HCT116 (cell line): Measurements from ENCODE around the gene ACD. TPM values are rescaled to one million over a fixed set of nuclear protein-coding genes. Genes with fewer than 3 reads are reported as not detected.

Experiments
- ATAC-seq: fragments of 200-7000 bp; cut with Tn5 transposase; 2 replicates; pipeline ENCODE4 v1.9.1; 2020; ENCODE audit warnings: mild to moderate bottlenecking, moderate library complexity
- BruUV-seq: library from RNA; stranded (reverse); fragments of 400-500 nt; replicated peaks from 2 replicates; lab custom pipeline; 2021; lab: Mats Ljungman, UMichigan
- CTCF ChIA-PET: fragments of 300-600 bp; sonication (Branson Sonifier 250); formaldehyde crosslinking; loops from one replicate; lab custom pipeline; 2021; ENCODE audit warnings: antibody characterized with exemption; lab: Charles Lee
- POLR2A ChIA-PET: fragments of 300-600, 350-600 bp; sonication (Branson Sonifier 250); formaldehyde crosslinking; loops from one replicate; lab custom pipeline; 2021; ENCODE audit warnings: antibody characterized with exemption; lab: Charles Lee
- RAD21 ChIA-PET, 2 experiments: fragments of 300-600 bp; sonication (Branson Sonifier 250); formaldehyde crosslinking; loops; one replicate each; lab custom pipeline; 2023; ENCODE audit warnings: low total read pairs in 2 of 2; ENCODE audit not compliant: uncharacterized antibody in 2 of 2, unreplicated experiment in 2 of 2, low non-redundant PET in 1 of 2; lab: Charles Lee
- DNase-seq: peaks from one replicate; pipeline ENCODE4 v3.0.0-alpha.2; 2010; ENCODE audit warnings: low read depth, low spot score
- H2AFZ ChIP-seq: fragments of 200-600 bp; shearing (Covaris generic), sonication (generic); 2 replicates; pipeline ENCODE4 v1.6.1; 2017; ENCODE audit warnings: low read depth, mixed run types, mixed read lengths, antibody characterized with exemption, low read length; ENCODE audit not compliant: poor library complexity, severe bottlenecking
- H3K27ac ChIP-seq: 2 replicates; pipeline ENCODE4 v1.5.1; 2012; ENCODE audit warnings: low read depth, low read length
- H3K27me3 ChIP-seq: fragments of 200-600 bp; sonication (generic); 2 replicates; pipeline ENCODE4 v1.6.1; 2016; ENCODE audit warnings: mixed run types, low read length, mixed read lengths; ENCODE audit not compliant: insufficient read depth
- H3K36me3 ChIP-seq, 2 experiments: fragments of 200-500 bp in 1 of 2; fragments of 200-600 bp in 1 of 2; sonication (Bioruptor generic) in 1 of 2; sonication (generic) in 1 of 2; 2 replicates each; pipeline versions ENCODE4 v1.5.1 to v1.6.1; 2014 to 2016; ENCODE audit warnings: low read length in 2 of 2, inconsistent platforms in 1 of 2, mixed read lengths in 1 of 2, mixed run types in 1 of 2; ENCODE audit not compliant: insufficient read depth in 2 of 2, control insufficient read depth in 1 of 2
- H3K4me1 ChIP-seq, 2 experiments: fragments of 200-600 bp in 1 of 2; sonication (generic) in 1 of 2; 2 replicates each; pipeline versions ENCODE4 v1.5.1 to v1.6.1; 2012 to 2017; ENCODE audit warnings: low read length in 2 of 2, inconsistent platforms in 1 of 2, mild to moderate bottlenecking in 1 of 2, mixed read lengths in 1 of 2, mixed run types in 1 of 2, moderate library complexity in 1 of 2; ENCODE audit not compliant: insufficient read depth in 2 of 2, control insufficient read depth in 1 of 2
- H3K4me2 ChIP-seq: fragments of 200-600 bp; sonication (generic); 2 replicates; pipeline ENCODE4 v1.6.1; 2017; ENCODE audit warnings: mixed run types, low read length, mixed read lengths
- H3K4me3 ChIP-seq, 2 experiments: fragments of 200-600 bp in 1 of 2; sonication (generic) in 1 of 2; replicated peaks in 1 of 2; 2 replicates each; pipeline ENCODE4 v1.5.1; 2011 to 2016; ENCODE audit warnings: low read length in 2 of 2, control low read depth in 1 of 2, low read depth in 1 of 2, mild to moderate bottlenecking in 1 of 2, mixed read lengths in 1 of 2, mixed run types in 1 of 2
- H3K79me2 ChIP-seq: fragments of 200-600 bp; sonication (generic); 2 replicates; pipeline ENCODE4 v1.6.1; 2017; ENCODE audit warnings: mild to moderate bottlenecking, mixed run types, low read length, moderate library complexity, mixed read lengths; ENCODE audit not compliant: insufficient read depth
- H3K9ac ChIP-seq: fragments of 200-600 bp; sonication (generic); 2 replicates; pipeline ENCODE4 v1.6.1; 2016; ENCODE audit warnings: low read length, mixed read lengths
- H3K9me2 ChIP-seq: fragments of 200-600 bp; sonication (generic), shearing (Covaris generic); 2 replicates; pipeline ENCODE4 v1.6.1; 2017; ENCODE audit warnings: mixed run types, mild to moderate bottlenecking, moderate library complexity; ENCODE audit not compliant: insufficient read depth
- H3K9me3 ChIP-seq, 2 experiments: fragments of 200-500 bp in 1 of 2; fragments of 200-600 bp in 1 of 2; sonication (Bioruptor generic) in 1 of 2; sonication (generic) in 1 of 2; 2 replicates each; pipeline ENCODE4 v1.6.1; 2014 to 2017; ENCODE audit warnings: low read length in 2 of 2, mixed read lengths in 2 of 2, inconsistent platforms in 1 of 2, low read depth in 1 of 2, mild to moderate bottlenecking in 1 of 2, mixed run types in 1 of 2, moderate library complexity in 1 of 2; ENCODE audit not compliant: control insufficient read depth in 1 of 2, insufficient read depth in 1 of 2
- H4K20me1 ChIP-seq: fragments of 200-600 bp; sonication (generic), shearing (Covaris generic); 2 replicates; pipeline ENCODE4 v1.6.1; 2017; ENCODE audit warnings: mixed run types, mild to moderate bottlenecking, moderate library complexity; ENCODE audit not compliant: insufficient read depth
- ATF3 ChIP-seq: IDR thresholded peaks from 2 replicates; pipeline ENCODE4 v1.6.1; 2012
- CTCF ChIP-seq, 3 experiments: fragments of 200-600 bp in 1 of 3; sonication (generic) in 1 of 3; IDR thresholded peaks in 2 of 3; conservative IDR thresholded peaks in 1 of 3; 2 replicates each; pipeline ENCODE4 v1.5.1; 2012 to 2017; ENCODE audit warnings: low read depth in 2 of 3, low read length in 2 of 3, antibody characterized with exemption in 1 of 3, borderline replicate concordance in 1 of 3, control low read depth in 1 of 3, mild to moderate bottlenecking in 1 of 3, mixed read lengths in 1 of 3, mixed run types in 1 of 3, moderate library complexity in 1 of 3; ENCODE audit not compliant: insufficient read depth in 1 of 3
- EZH2 ChIP-seq: fragments of 200-600 bp; sonication (generic); IDR thresholded peaks from 2 replicates; pipeline ENCODE4 v1.6.1; 2017; ENCODE audit warnings: antibody characterized with exemption, mixed run types
- EZH2phosphoT487 ChIP-seq: fragments of 200-600 bp; IDR thresholded peaks from 2 replicates; pipeline ENCODE4 v1.6.1; 2018; ENCODE audit warnings: antibody characterized with exemption, borderline replicate concordance
- FOSL1 ChIP-seq: IDR thresholded peaks from 2 replicates; pipeline ENCODE4 v1.6.1; 2012; ENCODE audit warnings: low read depth
- JUND ChIP-seq: IDR thresholded peaks from 2 replicates; pipeline ENCODE4 v1.6.1; 2012
- POLR2A ChIP-seq: IDR thresholded peaks from 2 replicates; pipeline ENCODE4 v1.7.0; 2011; ENCODE audit warnings: borderline replicate concordance; ENCODE audit not compliant: insufficient read depth, insufficient read length; ENCODE audit errors: extremely low read depth
- POLR2AphosphoS5 ChIP-seq: IDR thresholded peaks from 2 replicates; pipeline ENCODE4 v1.6.1; 2011; ENCODE audit warnings: mild to moderate bottlenecking, low read depth, low read length, moderate library complexity
- RAD21 ChIP-seq: IDR thresholded peaks from 2 replicates; pipeline ENCODE4 v1.6.1; 2012; ENCODE audit warnings: low read depth, mild to moderate bottlenecking
- REST ChIP-seq: IDR thresholded peaks from 2 replicates; pipeline ENCODE4 v1.6.1; 2012; ENCODE audit warnings: low read depth
- SIN3A ChIP-seq: IDR thresholded peaks from 2 replicates; pipeline ENCODE4 v1.6.1; 2012; ENCODE audit warnings: low read depth
- SRF ChIP-seq: IDR thresholded peaks from 2 replicates; pipeline ENCODE4 v1.6.1; 2012; ENCODE audit warnings: low read depth
- TCF7L2 ChIP-seq: IDR thresholded peaks from 2 replicates; pipeline ENCODE4 v1.7.0; 2011; ENCODE audit warnings: borderline replicate concordance, inconsistent platforms; ENCODE audit not compliant: insufficient read depth, insufficient read length; ENCODE audit errors: extremely low read depth
- YY1 ChIP-seq: IDR thresholded peaks from 2 replicates; pipeline ENCODE4 v1.6.1; 2011; ENCODE audit warnings: low read length, low read depth, moderate library complexity, mild to moderate bottlenecking; ENCODE audit not compliant: insufficient replicate concordance; ENCODE audit errors: extremely low read depth
- ZBTB33 ChIP-seq: IDR thresholded peaks from 2 replicates; pipeline ENCODE4 v1.6.1; 2011; ENCODE audit warnings: mild to moderate bottlenecking, low read length, moderate library complexity; ENCODE audit not compliant: insufficient replicate concordance; ENCODE audit errors: extremely low read depth
- ZNF274 ChIP-seq: fragments of 200-500 bp; sonication (Bioruptor generic); IDR thresholded peaks from 2 replicates; pipeline ENCODE4 v1.6.1; 2014; ENCODE audit warnings: mild to moderate bottlenecking, low read depth, low read length, inconsistent platforms
- intact Hi-C: fragments of 100-400 bp; cut with micrococcal nuclease; formaldehyde crosslinking; loops from 2 replicates; pipeline ENCODE4 v1.10.0; 2022
- total RNA-seq: library from RNA; stranded (reverse); gene quantifications from one replicate; pipeline ENCODE4 v1.2.1, GENCODE V29; 2021; ENCODE audit not compliant: unreplicated experiment

Gene ACD
- total RNA-seq, 1 experiment from 2014 or later: 53.8 TPM

GRCh38 chr16:67709050-67709449, 49.0 kb upstream of the ACD start (continued):
- TF ChIP-seq CTCF (IDR thresholded peaks at IDR 0.05 in 2 of 3, conservative IDR thresholded peaks at IDR 0.05 in 1 of 3; ENCODE audit: borderline replicate concordance in 1 of 3, insufficient read depth in 1 of 3, low read depth in 2 of 3, low read length in 2 of 3) (no peak), EZH2 (no peak), RAD21 (no peak), TCF7L2 (no peak)

- no peak overlapping the region for H2AFZ ChIP-seq
- H4K20me1 ChIP-seq: 0 out of 2 replicates have a peak, but pooled peaks cover 3% of the 10 kb centered on the region
- no peaks in the 10 kb centered on the region for H3K9me3 ChIP-seq
- ChIA-PET CTCF (interaction anchor here (0.6 kb wide), 1 partner anchor 157 kb away, joined by 3 read pairs; no protein-coding TSS in a partner anchor), POLR2A (no interaction called here), RAD21 (no interaction called here)
- DNase-seq: no peak
- no peak for TF ChIP-seq JUND
- TF ChIP-seq SRF: no peak
- TF ChIP-seq ZBTB33: no peak
- no peak for TF ChIP-seq SIN3A
- no peak for TF ChIP-seq POLR2A
- TF ChIP-seq EZH2: no peak
- no peak for TF ChIP-seq EZH2phosphoT487
- no peak for TF ChIP-seq ATF3
- no peak for TF ChIP-seq ZNF274
- TF ChIP-seq POLR2AphosphoS5: no peak
- no peak for TF ChIP-seq FOSL1
- no peak for TF ChIP-seq YY1
- TF ChIP-seq REST: no peak
- no peaks in the 10 kb centered on the region for H3K4me1 ChIP-seq
- H3K4me3 ChIP-seq: no peak overlapping the region
- H3K9me2 ChIP-seq: no peaks in the 10 kb centered on the region
- intact Hi-C loops: no loop called here
- no peak overlapping the region for H3K27ac ChIP-seq
- no TSS peak for BruUV-seq
- H3K4me2 ChIP-seq: no peak overlapping the region
- no peak overlapping the region for H3K9ac ChIP-seq
- H3K79me2 ChIP-seq: peaks cover 62% of the 10 kb centered on the region
- H3K36me3 ChIP-seq: no peaks in the 10 kb centered on the region
- ATAC-seq: no peak
- no peaks in the 10 kb centered on the region for H3K27me3 ChIP-seq
Observed at GRCh38 chr16:67708368-67708771, 48.3 kb upstream of the ACD start.
